Subcutaneous abdominal adipose tissue (tissue), 5 donors: ENCODE measurements around the gene FANCE.

Experiments
- H3K27ac ChIP-seq: one replicate; pipeline ENCODE4 v1.7.0; 2013; ENCODE audit warnings: low read depth, mild to moderate bottlenecking, inconsistent platforms, low read length, moderate library complexity
- H3K27me3 ChIP-seq, 5 donors: one replicate each; pipeline ENCODE4 v1.7.0; 2013; ENCODE audit warnings: low read length in 5 of 5, inconsistent platforms in 1 of 5; ENCODE audit not compliant: control insufficient read depth in 5 of 5, insufficient read depth in 4 of 5
- H3K36me3 ChIP-seq, 5 donors: one replicate each; pipeline ENCODE4 v1.7.0; 2013; ENCODE audit warnings: low read length in 5 of 5; ENCODE audit not compliant: control insufficient read depth in 5 of 5, insufficient read depth in 5 of 5
- H3K4me1 ChIP-seq, 5 donors: one replicate each; pipeline ENCODE4 v1.7.0; 2013; ENCODE audit warnings: low read length in 5 of 5, mild to moderate bottlenecking in 3 of 5, moderate library complexity in 1 of 5; ENCODE audit not compliant: control insufficient read depth in 5 of 5, insufficient read depth in 5 of 5
- H3K4me3 ChIP-seq, 5 donors: one replicate each; pipeline ENCODE4 v1.7.0; 2013; ENCODE audit warnings: low read length in 5 of 5, low read depth in 1 of 5
- H3K9ac ChIP-seq, 5 donors: one replicate each; pipeline ENCODE4 v1.7.0; 2013; ENCODE audit warnings: low read length in 5 of 5, mild to moderate bottlenecking in 4 of 5, moderate library complexity in 3 of 5
- H3K9me3 ChIP-seq, 5 donors: one replicate each; pipeline ENCODE4 v1.7.0; 2013; ENCODE audit warnings: low read length in 5 of 5; ENCODE audit not compliant: control insufficient read depth in 5 of 5
- donor health status: healthy.
- donor health status: healthy.
- donor health status: healthy.
- donor health status: healthy.
- donor health status: healthy.

FANCE gene

DNA sequence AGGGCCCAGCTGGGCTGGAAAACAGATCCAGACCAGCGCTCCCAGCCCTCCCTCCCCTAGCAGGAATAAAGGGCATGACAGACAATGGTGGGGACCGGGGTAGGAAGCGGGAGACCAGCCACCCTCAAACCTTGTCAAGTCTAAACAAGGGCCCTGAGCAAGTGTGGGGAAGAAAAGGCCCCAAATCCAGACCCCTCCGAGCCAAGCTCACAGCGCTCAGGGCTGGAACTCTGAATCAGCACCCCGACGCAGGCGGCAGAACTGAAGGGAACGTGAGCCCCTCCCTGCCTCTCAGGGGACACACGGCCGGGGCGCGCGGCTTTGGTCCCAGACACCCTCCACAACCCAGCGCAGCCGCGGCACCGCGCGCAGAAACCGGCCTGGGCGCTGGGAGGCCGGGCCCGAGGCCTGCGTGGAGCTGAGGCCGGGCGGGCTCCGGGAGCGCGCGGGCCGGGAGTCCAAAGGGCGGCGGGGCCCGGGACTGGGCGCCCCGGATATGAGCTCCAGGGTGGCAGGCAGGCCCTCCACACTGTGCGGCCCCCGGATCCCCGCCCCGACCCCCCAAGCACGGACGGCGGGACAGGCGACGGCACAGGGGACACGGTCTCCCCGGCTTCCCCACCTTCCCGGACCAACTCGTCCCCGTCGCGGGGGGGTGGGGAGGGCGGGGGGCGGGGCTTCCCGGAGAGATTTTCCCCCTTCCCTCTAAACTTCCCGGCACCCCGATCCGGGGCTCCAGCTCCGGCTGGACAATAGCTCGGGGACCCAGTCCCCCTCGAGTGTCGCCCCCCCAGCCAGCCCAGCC, 44.1 kb downstream of the FANCE start:
- Histone ChIP-seq H3K36me3 (no peaks in the 10 kb centered on the region), H3K9ac (peak overlapping the region in 4 of 5 donors; percentile 12 to 81 (median 68)), H3K27me3 (peaks cover 0 to 29% (median 25%) of the 10 kb centered on the region in 5 donors), H3K4me3 (peak overlapping the region; percentile 58 to 73 (median 63)), H3K9me3 (no peaks in the 10 kb centered on the region), H3K4me1 (peaks cover 0 to 44% (median 36%) of the 10 kb centered on the region in 5 donors), H3K27ac (peak overlapping the region; percentile 54)

DNA sequence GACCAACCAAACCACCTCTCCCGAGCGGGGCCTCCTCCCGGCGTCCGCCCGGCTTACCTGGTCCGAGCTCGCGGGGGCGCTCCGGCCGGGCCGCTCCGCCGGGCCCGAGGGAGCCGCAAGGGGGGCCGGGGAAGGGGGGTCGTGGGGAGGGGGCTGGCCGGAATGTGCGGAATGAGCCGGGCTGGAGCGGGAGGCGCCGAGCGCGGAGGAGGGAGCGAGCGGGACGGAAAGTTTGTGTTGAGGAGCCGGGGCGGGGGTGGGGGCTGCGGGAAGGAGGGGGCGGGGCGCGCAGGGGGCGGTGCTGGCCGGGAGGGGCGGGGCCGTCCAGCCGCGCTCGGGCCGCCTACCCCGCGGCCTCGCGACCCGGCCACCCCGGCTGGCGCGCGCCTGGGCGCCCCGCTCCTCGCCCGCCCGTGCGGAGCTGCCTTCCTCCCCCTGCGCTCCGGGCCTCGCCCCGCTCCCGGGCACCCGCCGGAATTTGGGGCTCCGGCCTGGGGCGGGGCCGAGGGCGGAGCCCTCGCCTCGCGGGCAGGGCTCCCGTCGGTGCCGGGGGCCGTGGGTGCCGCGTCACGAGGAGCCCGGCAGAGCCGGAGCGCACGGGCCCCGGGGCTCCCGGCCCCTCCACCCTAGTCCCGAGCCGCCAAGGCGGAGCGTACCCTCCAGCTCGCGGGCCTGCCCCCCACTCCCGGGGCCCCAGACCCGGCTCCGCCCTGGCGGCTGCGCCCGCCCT, 44.9 kb downstream of the FANCE start, which contains the start of gene TEAD3:
Gene TEAD3, minus strand, starts transcription at position 239 of the 730 bp plus-strand sequence.
- Histone ChIP-seq H3K4me3 (peak within 1 kb of the TSS; percentile 60 to 73 (median 63)), H3K36me3 (no peaks in the 10 kb centered on the region), H3K9me3 (no peaks in the 10 kb centered on the region), H3K27me3 (peaks cover 0 to 29% (median 24%) of the 10 kb centered on the region in 5 donors), H3K9ac (peak within 1 kb of the TSS in 4 of 5 donors; percentile 43 to 81 (median 73)), H3K27ac (peak within 1 kb of the TSS; percentile 54), H3K4me1 (peaks cover 0 to 41% (median 36%) of the 10 kb centered on the region in 5 donors)

DNA sequence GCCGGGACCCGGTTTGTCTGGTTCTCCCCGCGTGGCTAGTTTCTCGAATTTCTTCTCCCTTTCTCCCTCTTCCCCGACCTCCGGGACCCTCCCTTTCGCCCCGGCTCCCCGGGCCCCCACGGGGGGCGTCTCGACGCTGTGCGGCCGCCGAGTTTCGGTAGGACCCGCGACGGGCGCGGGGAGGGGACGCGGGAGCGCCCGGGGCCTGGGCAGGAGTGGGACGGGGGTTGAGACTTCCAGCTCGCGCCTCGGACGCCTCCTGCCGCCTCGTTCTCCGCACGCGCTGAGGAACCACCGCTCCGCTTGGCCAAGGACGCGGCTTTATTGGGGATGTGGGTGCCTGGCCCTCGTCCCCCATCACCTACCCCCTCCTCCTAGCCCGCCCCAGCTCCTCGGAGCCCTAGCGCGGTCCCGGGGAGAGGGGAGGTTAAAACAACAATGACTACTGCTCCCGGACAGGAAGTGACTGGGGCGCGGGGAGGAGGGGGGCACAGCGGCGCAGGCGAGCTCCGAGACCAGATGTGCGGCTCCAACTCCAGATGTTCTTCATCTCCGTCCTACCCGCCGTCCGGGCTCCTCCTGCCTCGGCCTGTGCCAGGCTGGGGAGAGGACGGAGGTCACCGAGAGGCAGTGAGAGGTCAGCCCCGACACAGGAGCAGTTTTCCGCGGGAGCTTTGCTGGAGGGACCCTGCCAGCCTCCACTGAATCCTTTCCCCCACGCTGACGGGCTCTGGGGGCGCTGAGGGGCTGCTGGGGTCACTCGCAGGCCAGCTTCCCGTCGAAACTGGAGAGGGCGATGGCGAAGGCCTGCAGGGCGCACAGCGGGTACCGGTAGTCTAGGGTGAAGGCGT, 45.7 kb downstream of the FANCE start:
- Histone ChIP-seq H3K9me3 (no peaks in the 10 kb centered on the region), H3K9ac (peak overlapping the region in 4 of 5 donors; percentile 43 to 81 (median 68)), H3K4me3 (peak overlapping the region in 4 of 5 donors; percentile 59 to 68 (median 60)), H3K27me3 (peaks cover 0 to 29% (median 24%) of the 10 kb centered on the region in 5 donors), H3K36me3 (no peaks in the 10 kb centered on the region), H3K4me1 (peaks cover 0 to 40% (median 36%) of the 10 kb centered on the region in 5 donors), H3K27ac (no peak overlapping the region)

DNA sequence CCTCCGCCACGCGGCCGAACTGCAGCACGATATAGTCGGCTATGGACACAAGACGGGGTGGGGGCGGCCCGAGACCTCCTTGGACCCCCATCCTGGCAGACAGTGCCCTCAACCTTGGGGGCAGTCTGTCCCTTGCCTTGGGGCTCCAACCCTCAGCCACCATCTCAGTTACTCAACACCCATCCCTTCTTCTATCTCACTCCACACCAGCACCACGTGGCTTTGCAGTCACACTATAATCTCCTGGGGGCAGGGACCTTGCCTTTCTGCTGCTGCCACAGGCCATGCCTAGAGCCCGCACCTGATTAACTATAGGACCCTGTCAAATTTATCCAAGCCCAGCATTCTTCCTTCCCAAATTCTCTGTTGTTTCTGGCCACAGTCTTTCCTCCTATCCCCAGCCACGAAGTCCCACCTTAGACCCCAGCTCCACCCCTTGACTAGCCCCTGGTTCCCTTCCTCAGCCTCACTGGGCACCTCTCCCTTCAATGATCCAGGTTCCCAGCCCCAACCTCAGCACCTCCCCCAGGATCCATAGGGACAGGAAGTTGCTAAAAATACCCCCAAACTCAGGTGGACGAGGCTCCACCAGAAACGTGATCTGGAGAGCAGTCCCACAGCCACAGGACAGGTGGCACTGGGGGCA, 46.4 kb downstream of the FANCE start:
- no peak overlapping the region for H3K27ac ChIP-seq
- no peaks in the 10 kb centered on the region for H3K9me3 ChIP-seq
- peaks cover 3 to 30% (median 28%) of the 10 kb centered on the region in 5 donors for H3K27me3 ChIP-seq
- peak overlapping the region in 3 of 5 donors; percentile 59 to 68 (median 60) for H3K4me3 ChIP-seq
- H3K9ac ChIP-seq: no peak overlapping the region
- no peaks in the 10 kb centered on the region for H3K36me3 ChIP-seq
- H3K4me1 ChIP-seq: peaks cover 0 to 40% (median 36%) of the 10 kb centered on the region in 5 donors

DNA sequence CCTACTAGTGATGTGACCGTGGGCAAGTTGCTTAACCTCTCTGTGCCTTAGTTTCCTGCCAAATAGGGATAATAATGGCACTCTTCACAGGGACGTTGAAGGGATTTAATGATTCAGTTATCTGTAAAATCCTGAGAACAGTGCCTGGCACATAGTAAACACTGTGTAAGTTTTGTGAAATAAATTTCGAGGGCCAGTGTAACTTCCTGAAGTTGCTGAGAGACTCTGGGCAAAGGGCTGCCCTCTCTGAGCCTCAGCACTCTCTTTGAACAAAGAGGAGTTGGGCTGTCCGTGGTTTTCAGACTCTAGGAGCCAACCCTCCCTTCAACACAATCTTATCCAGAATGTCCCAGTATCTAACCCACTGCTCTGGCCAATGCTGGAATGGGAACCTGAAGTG, 47.2 kb downstream of the FANCE start:
- H3K27me3 ChIP-seq: peaks cover 5 to 36% (median 30%) of the 10 kb centered on the region in 5 donors

DNA sequence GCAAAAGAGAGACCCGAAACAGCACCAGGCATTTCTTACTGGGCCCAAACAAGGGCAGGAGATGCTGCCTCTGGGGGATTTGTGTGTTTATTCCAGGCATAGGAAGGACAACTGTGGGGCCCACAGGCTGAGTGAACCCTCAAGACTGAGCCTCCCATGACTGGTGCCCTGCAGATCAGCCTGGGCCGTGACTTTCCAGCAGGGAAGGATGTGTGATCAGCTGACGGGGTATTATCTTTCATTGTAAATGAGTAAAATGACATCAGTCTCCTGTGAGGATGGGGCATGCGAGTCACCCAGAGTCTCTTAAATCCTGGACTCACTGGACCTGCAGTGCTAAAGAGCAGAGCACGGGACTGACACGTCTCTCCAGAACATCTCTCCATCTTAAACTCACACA, 48.6 kb downstream of the FANCE start:
- Histone ChIP-seq H3K27ac (no peak overlapping the region), H3K4me1 (peaks cover 0 to 19% (median 16%) of the 10 kb centered on the region in 5 donors), H3K9me3 (no peaks in the 10 kb centered on the region)

More for the DNA sequence above, 47.2 kb downstream of the FANCE start:
- Histone ChIP-seq H3K4me1 (peaks cover 0 to 33% (median 28%) of the 10 kb centered on the region in 5 donors), H3K27ac (no peak overlapping the region), H3K9ac (no peak overlapping the region), H3K4me3 (no peak overlapping the region), H3K9me3 (no peaks in the 10 kb centered on the region), H3K36me3 (no peaks in the 10 kb centered on the region)

DNA sequence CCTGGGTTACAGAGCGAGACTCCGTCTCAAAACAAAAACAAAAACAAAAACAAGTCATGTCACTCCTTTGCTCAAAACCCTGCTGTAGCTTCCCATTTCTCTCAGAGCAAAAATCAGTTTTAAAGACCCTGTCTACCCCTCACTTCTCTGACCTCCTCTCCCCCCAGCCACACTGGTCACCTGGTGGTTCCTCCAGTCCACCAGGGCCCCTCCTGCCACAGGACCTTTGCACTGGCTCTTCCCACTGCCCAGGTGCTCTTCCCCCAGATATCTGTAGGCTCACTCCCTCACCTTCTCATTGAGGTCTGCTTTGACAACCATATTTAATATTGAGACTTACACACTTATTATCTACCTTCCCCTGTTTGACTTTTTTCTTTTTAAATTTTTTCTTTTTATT, 49.6 kb downstream of the FANCE start:
- Histone ChIP-seq H3K27me3 (peaks cover 18 to 50% (median 46%) of the 10 kb centered on the region in 5 donors), H3K4me3 (no peak overlapping the region), H3K27ac (no peak overlapping the region), H3K4me1 (peaks cover 0 to 15% (median 12%) of the 10 kb centered on the region in 5 donors), H3K9ac (no peak overlapping the region), H3K9me3 (peaks cover 0 to 2% (median 0%) of the 10 kb centered on the region in 5 donors), H3K36me3 (no peaks in the 10 kb centered on the region)

More for the DNA sequence above, 48.6 kb downstream of the FANCE start:
- H3K9ac ChIP-seq: no peak overlapping the region
- peaks cover 11 to 44% (median 37%) of the 10 kb centered on the region in 5 donors for H3K27me3 ChIP-seq
- H3K4me3 ChIP-seq: no peak overlapping the region
- H3K36me3 ChIP-seq: no peaks in the 10 kb centered on the region

DNA sequence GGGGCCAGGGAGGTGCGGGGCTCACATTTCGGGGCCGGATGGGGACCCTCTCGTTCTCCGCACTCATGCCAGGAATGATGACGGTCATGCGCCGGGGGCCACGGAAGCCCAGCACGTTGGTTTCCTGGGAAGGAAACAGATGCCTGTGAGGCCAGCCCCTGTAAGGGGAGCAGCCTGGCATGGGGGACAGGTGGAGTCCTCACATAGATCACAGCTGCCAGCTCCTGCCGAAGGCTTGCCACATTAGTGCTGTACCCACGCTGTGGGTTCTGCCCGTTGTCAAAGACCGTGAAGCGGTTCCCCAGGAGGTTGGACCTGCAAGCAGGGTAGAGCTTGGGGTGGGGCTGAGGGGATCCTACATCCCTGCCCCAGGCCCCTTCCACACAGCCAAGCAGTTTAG, 51.4 kb downstream of the FANCE start:
- Histone ChIP-seq H3K27me3 (peaks cover 20 to 53% (median 48%) of the 10 kb centered on the region in 5 donors), H3K4me1 (peaks cover 0 to under 1% (median under 1%) of the 10 kb centered on the region in 5 donors), H3K36me3 (no peaks in the 10 kb centered on the region), H3K9me3 (peaks cover 0 to 5% (median 0%) of the 10 kb centered on the region in 5 donors), H3K4me3 (no peak overlapping the region), H3K9ac (no peak overlapping the region), H3K27ac (no peak overlapping the region)

DNA sequence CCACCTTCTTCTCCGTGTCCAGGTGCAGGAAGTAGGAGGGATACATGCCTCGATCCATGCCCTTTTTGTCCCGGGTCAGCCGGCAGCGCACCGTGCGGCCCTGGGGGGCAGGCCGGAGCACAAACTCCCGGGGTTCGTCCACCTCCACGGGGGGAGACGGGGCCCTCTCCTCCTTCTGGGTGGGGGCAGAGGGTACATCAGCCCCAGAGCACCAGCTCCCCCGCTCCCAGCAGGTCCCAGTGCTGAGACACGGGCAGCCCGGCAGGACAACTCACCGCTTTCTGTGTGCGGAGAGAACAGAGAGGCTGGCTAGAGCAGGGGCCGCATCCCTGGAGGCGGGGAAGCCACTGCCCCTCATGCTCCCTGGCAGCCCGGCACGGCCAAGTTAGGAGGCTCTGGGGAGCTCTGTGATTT, 53.9 kb downstream of the FANCE start:
- Histone ChIP-seq H3K9ac (no peak overlapping the region), H3K36me3 (no peaks in the 10 kb centered on the region), H3K4me3 (no peak overlapping the region), H3K4me1 (no peaks in the 10 kb centered on the region), H3K9me3 (peaks cover 0 to 5% (median 0%) of the 10 kb centered on the region in 5 donors), H3K27me3 (peaks cover 28 to 61% (median 43%) of the 10 kb centered on the region in 5 donors), H3K27ac (no peak overlapping the region)
